Spleen (tissue), 11 donors: ENCODE measurements around the gene DET1. TPM values are rescaled to one million over a fixed set of nuclear protein-coding genes. Genes with fewer than 3 reads are reported as not detected.
"Not testable (repeated sequence)": the region's sequence is repeated elsewhere in the genome, so short reads cannot be mapped to it uniquely, and the experiment has no call there.

Source experiments
- DNase-seq: peaks from one replicate; pipeline ENCODE4 v3.0.0-alpha.2; 2020
- H3K27ac ChIP-seq, 8 donors: fragments of 200-600 bp; sonication (generic) in 7 of 8; 1 replicate in 4 of 8; 2 replicates in 4 of 8; pipeline versions ENCODE4 v1.5.0 to v1.8.0; 2016 to 2021; ENCODE audit warnings: inconsistent platforms in 4 of 8, mild to moderate bottlenecking in 4 of 8, moderate library complexity in 1 of 8
- H3K27me3 ChIP-seq, 7 donors: fragments of 200-600 bp; sonication (generic) in 6 of 7; replicated peaks in 1 of 7; 1 replicate in 4 of 7; 2 replicates in 3 of 7; pipeline versions ENCODE4 v1.5.0 to v1.8.0; 2016 to 2021; ENCODE audit warnings: inconsistent platforms in 3 of 7, mild to moderate bottlenecking in 1 of 7
- H3K36me3 ChIP-seq, 6 donors: fragments of 200-600 bp; sonication (generic) in 5 of 6; 1 replicate in 4 of 6; 2 replicates in 2 of 6; pipeline versions ENCODE4 v1.5.0 to v1.8.0; 2016 to 2021; ENCODE audit warnings: inconsistent platforms in 2 of 6
- H3K4me1 ChIP-seq, 6 donors: fragments of 200-600 bp; sonication (generic) in 5 of 6; 1 replicate in 3 of 6; 2 replicates in 3 of 6; pipeline versions ENCODE4 v1.5.0 to v1.8.0; 2016 to 2021; ENCODE audit warnings: inconsistent platforms in 3 of 6
- H3K4me3 ChIP-seq, 8 donors: fragments of 200-600 bp; sonication (generic) in 7 of 8; 1 replicate in 4 of 8; 2 replicates in 4 of 8; pipeline versions ENCODE4 v1.5.0 to v1.8.0; 2016 to 2021; ENCODE audit warnings: inconsistent platforms in 4 of 8, mild to moderate bottlenecking in 4 of 8, moderate library complexity in 2 of 8
- H3K9me3 ChIP-seq, 8 donors: fragments of 200-600 bp; sonication (generic) in 7 of 8; 1 replicate in 4 of 8; 2 replicates in 4 of 8; pipeline versions ENCODE4 v1.5.0 to v1.8.0; 2016 to 2021; ENCODE audit warnings: inconsistent platforms in 4 of 8
- POLR2A ChIP-seq, 3 donors: fragments of 450-650 bp; IDR thresholded peaks; one replicate each; pipeline ENCODE4 v1.5.1; 2017; ENCODE audit warnings: antibody characterized with exemption in 3 of 3, mild to moderate bottlenecking in 1 of 3
- POLR2AphosphoS5 ChIP-seq, 3 donors: sonication (generic); formaldehyde crosslinking; IDR thresholded peaks; one replicate each; pipeline ENCODE4 v1.5.1; 2017; ENCODE audit warnings: antibody characterized with exemption in 3 of 3
- WGBS, 5 donors: extraction: QIAGEN DNeasy Blood & Tissue Kit in 3 of 5; methylation state at CpG; one replicate each; pipeline versions ENCODE4 v1.1.5 to v1.1.7; 2013 to 2018; 5-methylcytosine and 5-hydroxymethylcytosine counted together
- intact Hi-C: fragments of 100-400 bp; cut with DNase I; formaldehyde crosslinking; loops from one replicate; pipeline ENCODE4 v1.15.0; 2023; ENCODE audit warnings: low total_unique reads
- polyA plus RNA-seq, 3 donors: library from polyadenylated mRNA; stranded (reverse); fragments of 200-250 nt; gene quantifications; one replicate each; pipeline ENCODE4 v1.2.1, GENCODE V29; 2013
- total RNA-seq, 7 donors: library from RNA; depleted of rRNA in 3 of 7; stranded (reverse); fragments of >200 nt in 3 of 7; fragmentation: NEBNext Ultra II Directional in 4 of 7; extraction: Animal tissue kit (Norgen Biotek cat#: 25700) in 4 of 7; gene quantifications; one replicate each; pipeline versions ENCODE4 v1.1.0 to v1.2.1, GENCODE V29; 2016 to 2021
- TF ChIP-seq, protein P1 (sequence below), 11 experiments: fragments of 200-600 bp in 7 of 11; fragments of 450-650 bp in 4 of 11; sonication (generic) in 4 of 11; IDR thresholded peaks in 8 of 11; conservative IDR thresholded peaks in 3 of 11; 1 replicate in 7 of 11; 2 replicates in 4 of 11; pipeline versions ENCODE4 v1.4.0 to v1.8.0; 2016 to 2021; ENCODE audit warnings: antibody characterized with exemption in 11 of 11, inconsistent platforms in 4 of 11, mild to moderate bottlenecking in 1 of 11
- donor health status: healthy with polysubstance abuse.
- donor health status: DM: no; HTN: no; CAD: no; lungs with moderate emphysema.
- donor health status: DM: no; HTN: no; CAD: no.
- donor health status: Bipolar disorder and iron deficiency.
- donor health status: healthy.
- donor health status: DM: no; HTN: no; CAD: no.
- donor health status: DM: yes; HTN: yes; CAD: no.

The DET1 gene
- total and polyA plus RNA-seq, 10 donors = 1.3 to 11.5 (median 8.3) TPM

DNA sequence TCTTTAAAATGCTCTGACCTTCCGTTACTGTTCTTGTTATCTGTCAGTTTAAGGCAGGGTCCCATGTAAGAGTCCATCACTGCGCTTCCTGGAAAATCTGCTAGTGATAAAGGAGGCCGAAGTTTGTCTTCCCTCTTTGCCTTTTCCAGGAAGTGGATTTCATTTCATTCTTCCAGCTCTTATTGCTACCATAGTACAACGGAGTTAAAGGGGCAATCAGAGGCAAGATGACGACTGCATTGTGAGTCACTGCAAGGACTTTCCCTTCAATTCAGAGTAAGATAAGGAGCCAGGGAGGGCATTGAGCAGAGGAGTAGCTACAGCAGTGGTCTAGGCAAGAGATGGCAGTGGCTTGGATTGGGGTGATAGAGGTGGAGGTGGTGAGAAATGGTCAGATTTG, 17.2 kb upstream of the DET1 start:
- peaks cover 0 to 6% (median 0%) of the 10 kb centered on the region in 8 donors for H3K9me3 ChIP-seq
- H3K36me3 ChIP-seq = no peaks in the 10 kb centered on the region
- no peak overlapping the region for H3K4me3 ChIP-seq
- no peaks in the 10 kb centered on the region for H3K27me3 ChIP-seq
- TF ChIP-seq POLR2A (IDR thresholded peaks at IDR 0.05) = no peak
- TF ChIP-seq POLR2AphosphoS5 (IDR thresholded peaks at IDR 0.05) = no peak
- no peak overlapping the region for H3K27ac ChIP-seq
- no peak for DNase-seq
- intact Hi-C loops = no loop called here
- no peaks in the 10 kb centered on the region for H3K4me1 ChIP-seq
- 72 to 85% (median 81%) methylated on average over 5 of the region's 5 CpGs for WGBS, 5 donors

- DNase-seq, H3K4me1 ChIP-seq, H3K4me3 ChIP-seq, H3K27ac ChIP-seq, H3K27me3 ChIP-seq, intact Hi-C loops, H3K36me3 ChIP-seq: not testable (repeated sequence)
- WGBS, 5 donors = 80 to 95% (median 90%) methylated on average over 4 to 9 of the region's 9 CpGs
- peaks cover 0 to 11% (median 4%) of the 10 kb centered on the region in 8 donors for H3K9me3 ChIP-seq
Measured at GRCh38 chr15:88559565-88559964, 13.1 kb upstream of the DET1 start.

GRCh38 chr15:88558026-88558425, 11.5 kb upstream of the DET1 start:
- H3K27ac ChIP-seq, H3K4me1 ChIP-seq, H3K36me3 ChIP-seq, H3K27me3 ChIP-seq, intact Hi-C loops, DNase-seq, H3K4me3 ChIP-seq: not testable (repeated sequence)
- WGBS, 5 donors = 70 to 93% (median 80%) methylated on average over 1 of the region's 1 CpG
- peaks cover 0 to 11% (median 4%) of the 10 kb centered on the region in 8 donors for H3K9me3 ChIP-seq

DNA sequence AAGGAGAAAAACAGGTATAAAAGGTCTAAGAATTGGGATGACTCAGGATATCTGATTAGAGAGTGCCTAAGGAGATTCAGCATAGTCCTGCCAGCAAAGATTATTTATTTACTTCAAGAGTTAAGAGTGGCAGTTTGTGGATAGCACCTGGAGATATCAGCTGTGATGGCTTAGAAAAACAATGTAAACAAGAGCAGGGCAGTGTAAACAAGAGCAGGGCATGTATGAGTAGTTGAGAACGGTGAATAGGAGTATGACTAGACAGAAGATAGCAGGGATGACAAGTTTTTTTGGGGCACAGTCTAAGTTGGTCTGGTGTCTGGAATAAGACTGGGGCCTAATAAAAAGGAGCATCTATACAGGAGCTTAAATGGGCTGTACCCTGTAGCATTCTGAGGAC, 1.5 kb upstream of the DET1 start:
- H3K4me1 ChIP-seq = peaks cover 0 to 14% (median 10%) of the 10 kb centered on the region in 6 donors
- DNase-seq, intact Hi-C loops: not testable (repeated sequence)

GRCh38 chr15:88545578-88546247, 768 bp downstream of the DET1 start:
- H3K36me3 ChIP-seq, H3K27me3 ChIP-seq, H3K9me3 ChIP-seq, intact Hi-C loops, DNase-seq: not testable (repeated sequence)
- Histone ChIP-seq H3K4me3 (peak overlapping the region; percentile 42 to 91 (median 69)), H3K27ac (peak overlapping the region; percentile 60 to 95 (median 90)), H3K4me1 (peaks cover 0 to 14% (median 10%) of the 10 kb centered on the region in 6 donors)
- 5 to 17% (median 9%) methylated on average over 7 of the region's 8 CpGs for WGBS, 5 donors

More for the DNA sequence above, 1.5 kb upstream of the DET1 start:
- not testable (repeated sequence) for H3K27ac ChIP-seq, H3K36me3 ChIP-seq, H3K4me3 ChIP-seq, H3K27me3 ChIP-seq, H3K9me3 ChIP-seq
- WGBS, 5 donors = 72 to 100% (median 78%) methylated on average over 1 of the region's 1 CpG

GRCh38 chr15:88543065-88543776, 3.3 kb downstream of the DET1 start:
- H3K27me3 ChIP-seq = no peaks in the 10 kb centered on the region
- H3K4me1 ChIP-seq = peaks cover 0 to 14% (median 10%) of the 10 kb centered on the region in 6 donors
- TF ChIP-seq POLR2AphosphoS5 (IDR thresholded peaks at IDR 0.05) (no peak), POLR2A (IDR thresholded peaks at IDR 0.05) (no peak)
- TF ChIP-seq, protein P1, sequence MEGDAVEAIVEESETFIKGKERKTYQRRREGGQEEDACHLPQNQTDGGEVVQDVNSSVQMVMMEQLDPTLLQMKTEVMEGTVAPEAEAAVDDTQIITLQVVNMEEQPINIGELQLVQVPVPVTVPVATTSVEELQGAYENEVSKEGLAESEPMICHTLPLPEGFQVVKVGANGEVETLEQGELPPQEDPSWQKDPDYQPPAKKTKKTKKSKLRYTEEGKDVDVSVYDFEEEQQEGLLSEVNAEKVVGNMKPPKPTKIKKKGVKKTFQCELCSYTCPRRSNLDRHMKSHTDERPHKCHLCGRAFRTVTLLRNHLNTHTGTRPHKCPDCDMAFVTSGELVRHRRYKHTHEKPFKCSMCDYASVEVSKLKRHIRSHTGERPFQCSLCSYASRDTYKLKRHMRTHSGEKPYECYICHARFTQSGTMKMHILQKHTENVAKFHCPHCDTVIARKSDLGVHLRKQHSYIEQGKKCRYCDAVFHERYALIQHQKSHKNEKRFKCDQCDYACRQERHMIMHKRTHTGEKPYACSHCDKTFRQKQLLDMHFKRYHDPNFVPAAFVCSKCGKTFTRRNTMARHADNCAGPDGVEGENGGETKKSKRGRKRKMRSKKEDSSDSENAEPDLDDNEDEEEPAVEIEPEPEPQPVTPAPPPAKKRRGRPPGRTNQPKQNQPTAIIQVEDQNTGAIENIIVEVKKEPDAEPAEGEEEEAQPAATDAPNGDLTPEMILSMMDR (IDR thresholded peaks at IDR 0.05 in 8 of 11, conservative IDR thresholded peaks at IDR 0.05 in 3 of 11) = no peak
- no peaks in the 10 kb centered on the region for H3K9me3 ChIP-seq
- H3K36me3 ChIP-seq = peaks cover 0 to 6% (median 0%) of the 10 kb centered on the region in 6 donors
- intact Hi-C loops = no loop called here
- no peak overlapping the region for H3K4me3 ChIP-seq
- H3K27ac ChIP-seq = no peak overlapping the region
- DNase-seq = no peak
- 90 to 95% (median 94%) methylated on average over 13 of the region's 13 CpGs for WGBS, 5 donors
